NT2/D1 (cell line): Measurements from ENCODE around the gene MFSD2B.
"Not testable (repeated sequence)": the region's sequence is repeated elsewhere in the genome, so short reads cannot be mapped to it uniquely, and the experiment has no call there.

ENCODE experiments used
- DNase-seq: peaks from one replicate; pipeline ENCODE4 v3.0.0-alpha.2; 2011; ENCODE audit warnings: low read depth, low spot score
- H3K27me3 ChIP-seq: 2 replicates; pipeline ENCODE4 v1.6.0; 2011; ENCODE audit warnings: mild to moderate bottlenecking; ENCODE audit not compliant: insufficient read length, insufficient read depth
- H3K36me3 ChIP-seq: 2 replicates; pipeline ENCODE4 v1.6.1; 2011; ENCODE audit warnings: mild to moderate bottlenecking, low read length, mixed read lengths; ENCODE audit not compliant: insufficient read depth, insufficient read length
- H3K4me1 ChIP-seq: 2 replicates; pipeline ENCODE4 v1.5.1; 2011; ENCODE audit not compliant: insufficient read depth, insufficient read length
- H3K4me3 ChIP-seq: 2 replicates; pipeline ENCODE4 v1.5.1; 2011; ENCODE audit warnings: low read depth; ENCODE audit not compliant: insufficient read length
- H3K9ac ChIP-seq: 2 replicates; pipeline ENCODE4 v1.6.0; 2011; ENCODE audit warnings: low read depth; ENCODE audit not compliant: insufficient read length
- H3K9me3 ChIP-seq: 2 replicates; pipeline ENCODE4 v1.5.1; 2011; ENCODE audit warnings: mild to moderate bottlenecking, low read length; ENCODE audit not compliant: insufficient read depth
- SUZ12 ChIP-seq: IDR thresholded peaks from 2 replicates; pipeline ENCODE4 v1.6.1; 2011; ENCODE audit not compliant: insufficient read length, insufficient read depth; ENCODE audit errors: extremely low read depth
- YY1 ChIP-seq: IDR thresholded peaks from 2 replicates; pipeline ENCODE4 v1.6.1; 2011; ENCODE audit not compliant: insufficient read length, insufficient read depth
- ZNF274 ChIP-seq: IDR thresholded peaks from 2 replicates; pipeline ENCODE4 v1.6.1; 2011; ENCODE audit warnings: mild to moderate bottlenecking, low read depth, low read length

MFSD2B gene

GRCh38 chr2:24007693-24008092 lies 2.2 kb upstream of the MFSD2B start:
- peaks cover 7% of the 10 kb centered on the region for H3K36me3 ChIP-seq
- no peak for DNase-seq
- H3K9ac ChIP-seq, result no peak overlapping the region
- no peak overlapping the region for H3K4me3 ChIP-seq
- H3K27me3 ChIP-seq, result no peaks in the 10 kb centered on the region
- H3K4me1 ChIP-seq, result peaks cover 2% of the 10 kb centered on the region
- TF ChIP-seq SUZ12 (no peak), ZNF274 (no peak), YY1 (no peak)
- H3K9me3 ChIP-seq, result no peaks in the 10 kb centered on the region

- Histone ChIP-seq H3K4me1 (peaks cover 2% of the 10 kb centered on the region), H3K36me3 (peaks cover 2% of the 10 kb centered on the region), H3K9me3 (no peaks in the 10 kb centered on the region), H3K27me3 (no peaks in the 10 kb centered on the region), H3K9ac (no peak overlapping the region), H3K4me3 (no peak overlapping the region)
- TF ChIP-seq YY1, result no peak
- no peak for TF ChIP-seq SUZ12
- TF ChIP-seq ZNF274, result no peak
- no peak for DNase-seq
Measured at GRCh38 chr2:24008672-24009366, 1.1 kb upstream of the MFSD2B start.

GRCh38 chr2:24009367-24009679 lies 562 bp upstream of the MFSD2B start:
- TF ChIP-seq ZNF274 (no peak), YY1 (no peak), SUZ12 (no peak)
- H3K27me3 ChIP-seq, result no peaks in the 10 kb centered on the region
- peaks cover 2% of the 10 kb centered on the region for H3K4me1 ChIP-seq
- peaks cover 2% of the 10 kb centered on the region for H3K36me3 ChIP-seq
- no peak overlapping the region for H3K4me3 ChIP-seq
- DNase-seq, result no peak
- H3K9me3 ChIP-seq, result no peaks in the 10 kb centered on the region
- H3K9ac ChIP-seq, result no peak overlapping the region

- Histone ChIP-seq H3K27me3 (no peaks in the 10 kb centered on the region), H3K4me1 (peaks cover 2% of the 10 kb centered on the region), H3K36me3 (no peaks in the 10 kb centered on the region), H3K4me3 (no peak overlapping the region), H3K9me3 (no peaks in the 10 kb centered on the region), H3K9ac (no peak overlapping the region)
- DNase-seq, result no peak
- TF ChIP-seq SUZ12 (no peak), ZNF274 (no peak), YY1 (no peak)
Measured at GRCh38 chr2:24010477-24011249, 778 bp downstream of the MFSD2B start.

GRCh38 chr2:24011250-24012104 lies 1.6 kb downstream of the MFSD2B start:
- H3K9ac ChIP-seq, result no peak overlapping the region
- peaks cover 6% of the 10 kb centered on the region for H3K4me1 ChIP-seq
- H3K9me3 ChIP-seq, result no peaks in the 10 kb centered on the region
- H3K4me3 ChIP-seq, result no peak overlapping the region
- no peak for DNase-seq
- TF ChIP-seq YY1, result no peak
- TF ChIP-seq SUZ12, result no peak
- TF ChIP-seq ZNF274, result no peak
- no peaks in the 10 kb centered on the region for H3K36me3 ChIP-seq
- no peaks in the 10 kb centered on the region for H3K27me3 ChIP-seq

- no peak for DNase-seq
- peaks cover 6% of the 10 kb centered on the region for H3K4me1 ChIP-seq
- no peaks in the 10 kb centered on the region for H3K9me3 ChIP-seq
- no peak for TF ChIP-seq SUZ12
- TF ChIP-seq ZNF274, result no peak
- no peak for TF ChIP-seq YY1
- H3K4me3 ChIP-seq, result no peak overlapping the region
- no peaks in the 10 kb centered on the region for H3K27me3 ChIP-seq
- no peaks in the 10 kb centered on the region for H3K36me3 ChIP-seq
- no peak overlapping the region for H3K9ac ChIP-seq
Measured at GRCh38 chr2:24012521-24013188, 2.8 kb downstream of the MFSD2B start.

- H3K36me3 ChIP-seq, H3K9me3 ChIP-seq, DNase-seq, H3K4me3 ChIP-seq, H3K9ac ChIP-seq, H3K27me3 ChIP-seq: not testable (repeated sequence)
- H3K4me1 ChIP-seq, result peaks cover 11% of the 10 kb centered on the region
Measured at GRCh38 chr2:24014902-24015301, 5.0 kb downstream of the MFSD2B start.
